ENCODE results near the gene PLEKHG5. TPM values are rescaled to one million over a fixed set of nuclear protein-coding genes. Genes with fewer than 3 reads are reported as not detected.
"Not testable (repeated sequence)": the region's sequence is repeated elsewhere in the genome, so short reads cannot be mapped to it uniquely, and the experiment has no call there.

The PLEKHG5 gene
- total RNA-seq, 1 donor from 2014 or later, result 24.5 TPM

GRCh38 chr1:6495540-6496364 is 4.3 kb upstream of the PLEKHG5 start:
- DNase-seq, result no peak

- peak; percentile 61 for DNase-seq
These were observed 3.6 kb upstream of the PLEKHG5 start for GRCh38 chr1:6495041-6495441.

- DNase-seq, result no peak
These were observed 3.2 kb upstream of the PLEKHG5 start for GRCh38 chr1:6494627-6495026.

- not testable (repeated sequence) for DNase-seq
These were observed 2.4 kb upstream of the PLEKHG5 start for GRCh38 chr1:6493834-6494223.

- DNase-seq, result no peak
These were observed 499 bp upstream of the PLEKHG5 start for GRCh38 chr1:6491966-6492365.

GRCh38 chr1:6491081-6491449 is 402 bp downstream of the PLEKHG5 start:
- no peak for DNase-seq

- DNase-seq, result peak; percentile 74
These were observed 1.0 kb downstream of the PLEKHG5 start for GRCh38 chr1:6490181-6491080.

GRCh38 chr1:6489799-6490180 is 1.7 kb downstream of the PLEKHG5 start:
- DNase-seq, result peak; percentile 85

GRCh38 chr1:6489383-6489765 is 2.1 kb downstream of the PLEKHG5 start:
- DNase-seq, result no peak

GRCh38 chr1:6488602-6489382 is 2.7 kb downstream of the PLEKHG5 start:
- peak; percentile 51 for DNase-seq

- no peak for DNase-seq
These were observed 3.5 kb downstream of the PLEKHG5 start for GRCh38 chr1:6487804-6488484.

GRCh38 chr1:6486433-6487011 is 4.9 kb downstream of the PLEKHG5 start:
- peak; percentile 93 for DNase-seq

- DNase-seq, result no peak
These were observed 6.0 kb downstream of the PLEKHG5 start for GRCh38 chr1:6485168-6486101.

GRCh38 chr1:6484826-6485167 is 6.7 kb downstream of the PLEKHG5 start:
- DNase-seq, result no peak

GRCh38 chr1:6483761-6484117 is 7.7 kb downstream of the PLEKHG5 start:
- DNase-seq, result no peak

- no peak for DNase-seq
These were observed 8.3 kb downstream of the PLEKHG5 start for GRCh38 chr1:6483017-6483760.

- no peak for DNase-seq
These were observed 9.6 kb downstream of the PLEKHG5 start for GRCh38 chr1:6481820-6482219.

GRCh38 chr1:6477039-6477820 is 14.2 kb downstream of the PLEKHG5 start:
- DNase-seq, result no peak

GRCh38 chr1:6476483-6476882 is 15.0 kb downstream of the PLEKHG5 start:
- DNase-seq, result no peak
